H1 (cell line): Measurements from ENCODE around the gene AVPR1B. TPM values are rescaled to one million over a fixed set of nuclear protein-coding genes. Genes with fewer than 3 reads are reported as not detected.

Experiments
- CTCF ChIA-PET: fragments of 300-600 bp; sonication (Branson Sonifier 250); formaldehyde crosslinking; loops from one replicate; lab custom pipeline; 2021; ENCODE audit not compliant: partially characterized antibody; lab: Charles Lee
- POLR2A ChIA-PET: fragments of 300-600 bp; sonication (Branson Sonifier 250); formaldehyde crosslinking; loops from one replicate; lab custom pipeline; 2021; ENCODE audit warnings: inconsistent platforms; ENCODE audit not compliant: partially characterized antibody; lab: Charles Lee
- DNase-seq, 2 experiments: peaks; one replicate each; pipeline versions ENCODE4 v3.0.0 to v3.0.0-alpha.2; 2010 to 2022; ENCODE audit warnings: low spot score in 2 of 2, low read depth in 1 of 2, mixed read lengths in 1 of 2
- FAIRE-seq: peaks from 2 replicates; lab custom pipeline; 2011; peaks lifted over from hg19 to GRCh38; lab: Jason Lieb, UNC
- H2AFZ ChIP-seq: 2 replicates; pipeline ENCODE4 v1.8.1; 2012; ENCODE audit warnings: low read length, inconsistent platforms
- H2AK5ac ChIP-seq: 2 replicates; pipeline ENCODE4 v1.6.1; 2013; ENCODE audit warnings: low read depth, low read length
- H2BK120ac ChIP-seq: replicated peaks from 2 replicates; pipeline ENCODE3; 2013; ENCODE audit warnings: low read depth, low read length, inconsistent platforms
- H2BK12ac ChIP-seq: 2 replicates; pipeline ENCODE4 v1.6.1; 2013; ENCODE audit warnings: low read depth, low read length
- H2BK15ac ChIP-seq: 2 replicates; pipeline ENCODE4 v1.6.1; 2013; ENCODE audit warnings: low read length
- H2BK20ac ChIP-seq: 2 replicates; pipeline ENCODE4 v1.6.1; 2013; ENCODE audit warnings: low read length
- H2BK5ac ChIP-seq: 2 replicates; pipeline ENCODE4 v1.6.1; 2013; ENCODE audit warnings: low read depth, low read length
- H3K14ac ChIP-seq: 2 replicates; pipeline ENCODE4 v1.6.1; 2013; ENCODE audit warnings: inconsistent platforms; ENCODE audit not compliant: insufficient read length
- H3K18ac ChIP-seq: 2 replicates; pipeline ENCODE4 v1.6.1; 2013; ENCODE audit warnings: low read length; ENCODE audit errors: extremely low read depth
- H3K23ac ChIP-seq: 2 replicates; pipeline ENCODE4 v1.6.1; 2013; ENCODE audit warnings: inconsistent platforms; ENCODE audit not compliant: insufficient read length
- H3K23me2 ChIP-seq: 2 replicates; pipeline ENCODE4 v1.6.1; 2013; ENCODE audit warnings: low read depth, low read length
- H3K27ac ChIP-seq: 2 replicates; pipeline ENCODE4 v1.6.1; 2011; ENCODE audit warnings: low read depth, low read length, inconsistent platforms
- H3K27me3 ChIP-seq, 4 experiments: replicated peaks in 1 of 4; 1 replicate in 1 of 4; 2 replicates in 3 of 4; pipeline versions ENCODE4 v1.6.1 to v1.8.1; 2011 to 2013; ENCODE audit warnings: low read length in 3 of 4, mild to moderate bottlenecking in 3 of 4, inconsistent platforms in 2 of 4, mixed read lengths in 2 of 4, moderate library complexity in 1 of 4; ENCODE audit not compliant: control insufficient read depth in 3 of 4, insufficient read depth in 3 of 4; ENCODE audit errors: extremely low read depth in 1 of 4
- H3K36me3 ChIP-seq, 4 experiments: 2 replicates each; pipeline versions ENCODE4 v1.6.1 to v1.8.1; 2011 to 2013; ENCODE audit warnings: mild to moderate bottlenecking in 4 of 4, low read length in 3 of 4, moderate library complexity in 2 of 4, control low read depth in 1 of 4, inconsistent platforms in 1 of 4; ENCODE audit not compliant: insufficient read depth in 4 of 4, control insufficient read depth in 2 of 4
- H3K4ac ChIP-seq: replicated peaks from 2 replicates; pipeline ENCODE3; 2013; ENCODE audit warnings: low read length, low read depth, mixed read lengths, inconsistent platforms; ENCODE audit not compliant: insufficient read length
- H3K4me1 ChIP-seq, 4 experiments: replicated peaks in 1 of 4; 1 replicate in 1 of 4; 2 replicates in 3 of 4; pipeline versions ENCODE4 v1.6.1 to v1.8.1; 2011 to 2013; ENCODE audit warnings: low read length in 3 of 4, inconsistent platforms in 2 of 4, mixed read lengths in 1 of 4; ENCODE audit not compliant: insufficient read depth in 4 of 4, control insufficient read depth in 3 of 4
- H3K4me2 ChIP-seq, 2 experiments: 2 replicates each; pipeline versions ENCODE4 v1.6.1 to v1.8.1; 2011 to 2013; ENCODE audit warnings: low read depth in 2 of 2, low read length in 2 of 2, control low read depth in 1 of 2, inconsistent platforms in 1 of 2, mild to moderate bottlenecking in 1 of 2; ENCODE audit not compliant: insufficient read depth in 1 of 2
- H3K4me3 ChIP-seq, 4 experiments: fragments of 200-600, 300-600 bp in 1 of 4; sonication (generic), shearing (Covaris generic), sonication (Bioruptor Twin) in 1 of 4; 2 replicates each; pipeline versions ENCODE4 v1.5.1 to v1.8.1; 2011 to 2016; ENCODE audit warnings: low read length in 4 of 4, low read depth in 3 of 4, control low read depth in 2 of 4, inconsistent platforms in 2 of 4, mild to moderate bottlenecking in 2 of 4, mixed read lengths in 1 of 4, moderate library complexity in 1 of 4; ENCODE audit not compliant: insufficient read depth in 2 of 4; ENCODE audit errors: extremely low read depth in 1 of 4
- H3K56ac ChIP-seq: replicated peaks from 2 replicates; pipeline ENCODE3; 2013; ENCODE audit warnings: low read depth, mild to moderate bottlenecking, mixed read lengths, low read length, inconsistent platforms; ENCODE audit not compliant: insufficient read length
- H3K79me1 ChIP-seq: 2 replicates; pipeline ENCODE4 v1.6.1; 2013; ENCODE audit warnings: low read depth, low read length, control low read depth
- H3K79me2 ChIP-seq, 2 experiments: 2 replicates each; pipeline versions ENCODE4 v1.6.1 to v1.8.1; 2012 to 2013; ENCODE audit warnings: low read length in 2 of 2, mild to moderate bottlenecking in 2 of 2, inconsistent platforms in 1 of 2; ENCODE audit not compliant: insufficient read depth in 2 of 2, control insufficient read depth in 1 of 2
- H3K9ac ChIP-seq, 4 experiments: replicated peaks in 1 of 4; 1 replicate in 1 of 4; 2 replicates in 3 of 4; pipeline versions ENCODE4 v1.6.1 to v1.8.1; 2011 to 2013; ENCODE audit warnings: low read depth in 3 of 4, low read length in 3 of 4, control low read depth in 2 of 4, mild to moderate bottlenecking in 2 of 4, moderate library complexity in 2 of 4, inconsistent platforms in 1 of 4; ENCODE audit errors: extremely low read depth in 1 of 4
- H3K9me3 ChIP-seq, 2 experiments: 2 replicates each; pipeline versions ENCODE4 v1.6.1 to v1.8.1; 2012 to 2013; ENCODE audit warnings: mild to moderate bottlenecking in 2 of 2, moderate library complexity in 2 of 2, control low read depth in 1 of 2, inconsistent platforms in 1 of 2, low read depth in 1 of 2, low read length in 1 of 2, mixed read lengths in 1 of 2; ENCODE audit not compliant: insufficient read depth in 2 of 2
- H4K20me1 ChIP-seq, 2 experiments: replicated peaks in 1 of 2; 2 replicates each; pipeline versions ENCODE3 to v1.8.1; 2011 to 2013; ENCODE audit warnings: inconsistent platforms in 2 of 2, low read length in 2 of 2, mild to moderate bottlenecking in 1 of 2; ENCODE audit not compliant: insufficient read depth in 2 of 2, control insufficient read depth in 1 of 2
- H4K5ac ChIP-seq: 2 replicates; pipeline ENCODE4 v1.6.1; 2013; ENCODE audit warnings: low read length, low read depth, mixed read lengths, inconsistent platforms; ENCODE audit not compliant: insufficient read length
- H4K8ac ChIP-seq: 2 replicates; pipeline ENCODE4 v1.8.0; 2013; ENCODE audit warnings: mild to moderate bottlenecking, moderate library complexity, low read length, inconsistent platforms; ENCODE audit not compliant: insufficient read depth; ENCODE audit errors: extremely low read depth
- H4K91ac ChIP-seq: replicated peaks from 2 replicates; pipeline ENCODE3; 2013; ENCODE audit warnings: low read length, mixed read lengths, inconsistent platforms; ENCODE audit not compliant: insufficient read length
- ASH2L ChIP-seq: fragments of 200-600, 300-600 bp; sonication (generic); IDR thresholded peaks from one replicate; pipeline ENCODE4 v1.7.1; 2017; ENCODE audit warnings: low read length
- BACH1 ChIP-seq: IDR thresholded peaks from 2 replicates; pipeline ENCODE4 v1.6.1; 2012; ENCODE audit warnings: low read length, improper control_type of control experiment
- CEBPB ChIP-seq: IDR thresholded peaks from 2 replicates; pipeline ENCODE4 v1.6.1; 2012; ENCODE audit warnings: low read depth, low read length
- JUND ChIP-seq: IDR thresholded peaks from 2 replicates; pipeline ENCODE4 v1.6.1; 2011; ENCODE audit warnings: mild to moderate bottlenecking, improper control_type of control experiment, low read length
- WGBS, 2 experiments: shearing (Covaris generic) in 1 of 2; methylation state at CpG; one replicate each; pipeline versions ENCODE4 v1.1.6 to v1.1.7; 2013 to 2015; ENCODE audit warnings: low lambda C conversion rate in 2 of 2, mixed read lengths in 2 of 2, inconsistent platforms in 1 of 2, low coverage in 1 of 2, missing lambda C conversion rate in 1 of 2; ENCODE audit not compliant: insufficient replicate concordance in 2 of 2, insufficient coverage in 1 of 2, insufficient read length in 1 of 2; ENCODE audit errors: extremely low coverage in 1 of 2, missing lambda C conversion rate in 1 of 2; 5-methylcytosine and 5-hydroxymethylcytosine counted together
- polyA plus RNA-seq, 7 experiments: library from polyadenylated mRNA; depleted of rRNA in 3 of 7; stranded (reverse) in 5 of 7; unstranded in 2 of 7; fragments of >200 nt in 5 of 7; fragments of 200-250 nt in 2 of 7; gene quantifications; 1 replicate in 5 of 7; 2 replicates in 1 of 7; 4 replicates in 1 of 7; pipeline versions ENCODE4 v1.2.1 to v1.2.3, GENCODE V29; 2011 to 2013; ENCODE audit warnings: missing spikeins in 2 of 7, mixed read lengths in 2 of 7
- total RNA-seq: library from RNA; stranded (reverse); fragmentation: NEBNext Ultra II Directional; extraction: Animal tissue kit (Norgen Biotek cat#: 25700); gene quantifications from 2 replicates; pipeline ENCODE4 v1.2.1, GENCODE V29; 2021

The AVPR1B gene
- total and polyA plus RNA-seq, 2 of the 8 experiments (the other 6 are each of a cell fraction or from before 2014, with no cell fraction given): 0.29 to 0.50 TPM

- no peak for FAIRE-seq
- no peak overlapping the region for H3K27ac ChIP-seq
- POLR2A ChIA-PET: no interaction called here
- H4K5ac ChIP-seq: no peak overlapping the region
- H3K23me2 ChIP-seq: no peaks in the 10 kb centered on the region
- no peak overlapping the region for H3K23ac ChIP-seq
- no peak overlapping the region for H3K56ac ChIP-seq
- no peaks in the 10 kb centered on the region for H3K27me3 ChIP-seq
- H2BK120ac ChIP-seq: no peak overlapping the region
- no peak overlapping the region for H3K4me2 ChIP-seq
- H2BK15ac ChIP-seq: no peak overlapping the region
- H3K4me1 ChIP-seq: no peaks in the 10 kb centered on the region
- H3K9ac ChIP-seq: no peak overlapping the region
- H3K18ac ChIP-seq: no peak overlapping the region
- no peak overlapping the region for H2BK20ac ChIP-seq
- DNase-seq: no peak
- no peak overlapping the region for H3K14ac ChIP-seq
- no peaks in the 10 kb centered on the region for H3K36me3 ChIP-seq
- H2BK12ac ChIP-seq: no peak overlapping the region
- H4K8ac ChIP-seq: no peak overlapping the region
- no peak overlapping the region for H3K4me3 ChIP-seq
- no peak overlapping the region for H4K91ac ChIP-seq
- no peaks in the 10 kb centered on the region for H3K79me1 ChIP-seq
- H3K79me2 ChIP-seq: no peaks in the 10 kb centered on the region
- H3K9me3 ChIP-seq: no peaks in the 10 kb centered on the region; a peak in 1 of 4 replicates
- no peak overlapping the region for H2AFZ ChIP-seq
- CTCF ChIA-PET: interaction anchor here (0.6 kb wide), 1 partner anchor 558 kb away, joined by 3 read pairs; no protein-coding TSS in a partner anchor
- H4K20me1 ChIP-seq: no peaks in the 10 kb centered on the region
- H2BK5ac ChIP-seq: no peak overlapping the region
- WGBS, 2 experiments: 87% methylated on average over 3 of the region's 3 CpGs; no CpG with 5 or more reads in 1 of the 2 experiments
- H2AK5ac ChIP-seq: no peak overlapping the region
- TF ChIP-seq BACH1 (no peak), ASH2L (no peak), JUND (no peak), CEBPB (no peak)
- no peak overlapping the region for H3K4ac ChIP-seq
These were observed 24.8 kb upstream of the AVPR1B start for GRCh38 chr1:206142011-206142410.
